Aorta (tissue), 5 donors: ENCODE data around the gene PRKD1. TPM values are rescaled to one million over a fixed set of nuclear protein-coding genes. Genes with fewer than 3 reads are reported as not detected.
"Not testable (repeated sequence)": the region's sequence is repeated elsewhere in the genome, so short reads cannot be mapped to it uniquely, and the experiment has no call there.

Source experiments
- ATAC-seq: fragments of 200-7000 bp; cut with Tn5 transposase; one replicate; pipeline ENCODE4 v1.9.1; 2022; ENCODE audit warnings: moderate library complexity; ENCODE audit not compliant: low FRiP score
- DNase-seq, 2 donors: peaks; one replicate each; pipeline ENCODE4 v3.0.0-alpha.2; 2020
- H3K27ac ChIP-seq, 2 donors: one replicate each; pipeline ENCODE4 v1.5.1; 2013; ENCODE audit warnings: low read length in 2 of 2, mild to moderate bottlenecking in 2 of 2, moderate library complexity in 2 of 2, control low read depth in 1 of 2, inconsistent platforms in 1 of 2, low read depth in 1 of 2
- H3K27me3 ChIP-seq, 2 donors: one replicate each; pipeline ENCODE4 v1.6.1; 2013; ENCODE audit warnings: control low read depth in 1 of 2, low read length in 1 of 2, mild to moderate bottlenecking in 1 of 2, moderate library complexity in 1 of 2; ENCODE audit not compliant: insufficient read depth in 2 of 2, control insufficient read depth in 1 of 2
- H3K36me3 ChIP-seq, 2 donors: one replicate each; pipeline ENCODE4 v1.6.1; 2013; ENCODE audit warnings: control low read depth in 1 of 2, low read length in 1 of 2, mild to moderate bottlenecking in 1 of 2; ENCODE audit not compliant: insufficient read depth in 2 of 2, control insufficient read depth in 1 of 2
- H3K4me1 ChIP-seq, 2 donors: one replicate each; pipeline ENCODE4 v1.6.1; 2013; ENCODE audit warnings: low read length in 2 of 2, control low read depth in 1 of 2, mild to moderate bottlenecking in 1 of 2, moderate library complexity in 1 of 2; ENCODE audit not compliant: insufficient read depth in 2 of 2, control insufficient read depth in 1 of 2
- H3K4me3 ChIP-seq, 2 donors: one replicate each; pipeline ENCODE4 v1.5.1; 2013; ENCODE audit warnings: low read length in 2 of 2, control low read depth in 1 of 2, mild to moderate bottlenecking in 1 of 2
- H3K9me3 ChIP-seq: one replicate; pipeline ENCODE4 v1.6.1; 2013; ENCODE audit warnings: mild to moderate bottlenecking, low read length; ENCODE audit not compliant: control insufficient read depth
- WGBS, 2 donors: extraction: QIAGEN DNeasy Blood & Tissue Kit; methylation state at CpG; one replicate each; pipeline ENCODE4 v1.1.7; 2013; 5-methylcytosine and 5-hydroxymethylcytosine counted together
- intact Hi-C, 2 donors: fragments of 100-400 bp; cut with DNase I; formaldehyde crosslinking; loops; one replicate each; pipeline versions ENCODE4 v1.14.2 to v1.15.0; 2022
- polyA plus RNA-seq, 2 donors: library from polyadenylated mRNA; stranded (reverse); fragments of 200-250 nt; gene quantifications; one replicate each; pipeline ENCODE4 v1.2.3, GENCODE V29; 2013
- total RNA-seq, 2 donors: library from RNA; stranded (reverse); fragmentation: NEBNext Ultra II Directional; extraction: Animal tissue kit (Norgen Biotek cat#: 25700); gene quantifications; one replicate each; pipeline ENCODE4 v1.2.1, GENCODE V29; 2021
- donor health status: healthy with polysubstance abuse.
- donor health status: Bipolar disorder and iron deficiency.
- donor health status: DM: no; HTN: no; CAD: no.
- donor health status: DM: no; HTN: no; CAD: no.
- donor health status: DM: yes; HTN: yes; CAD: no.

PRKD1 gene
- total and polyA plus RNA-seq, 4 donors = 6.9 to 27.9 (median 21.7) TPM

- no peaks in the 10 kb centered on the region for H3K36me3 ChIP-seq
- peak; percentile 58 for ATAC-seq
- no peak overlapping the region for H3K27ac ChIP-seq
- H3K9me3 ChIP-seq = no peaks in the 10 kb centered on the region
- H3K27me3 ChIP-seq = no peaks in the 10 kb centered on the region
- 3 to 4% methylated on average over 5 of the region's 5 CpGs for WGBS, 2 donors
- H3K4me3 ChIP-seq = no peak overlapping the region
- H3K4me1 ChIP-seq = peaks cover 2 to 5% of the 10 kb centered on the region in 2 donors
- DNase-seq = no peak
- intact Hi-C loops = loop anchor here in 1 of 2 donors (5.0 to 10.0 kb wide), 2 partner anchors 183 to 480 kb away; partner anchors contain the start of gene PRKD1
Measured at GRCh38 chr14:29741909-29742401, 185.7 kb downstream of the PRKD1 start.

GRCh38 chr14:29740491-29740890, 187.2 kb downstream of the PRKD1 start:
- intact Hi-C loops = loop anchor here in 1 of 2 donors (5.0 to 10.0 kb wide), 2 partner anchors 184 to 482 kb away; partner anchors contain the start of gene PRKD1
- no peaks in the 10 kb centered on the region for H3K36me3 ChIP-seq
- no peak for DNase-seq
- no peak for ATAC-seq
- peak overlapping the region in 1 of 2 donors; percentile 28 for H3K27ac ChIP-seq
- H3K4me1 ChIP-seq = peaks cover 2 to 5% of the 10 kb centered on the region in 2 donors
- no peaks in the 10 kb centered on the region for H3K27me3 ChIP-seq
- H3K9me3 ChIP-seq = no peaks in the 10 kb centered on the region
- H3K4me3 ChIP-seq = no peak overlapping the region

- ATAC-seq (no peak), DNase-seq (no peak)
- H3K27me3 ChIP-seq = no peaks in the 10 kb centered on the region
- peaks cover 2 to 5% of the 10 kb centered on the region in 2 donors for H3K4me1 ChIP-seq
- no peak overlapping the region for H3K4me3 ChIP-seq
- 96% methylated on average over 1 of the region's 1 CpG for WGBS, 2 donors
- no peak overlapping the region for H3K27ac ChIP-seq
- H3K36me3 ChIP-seq = no peaks in the 10 kb centered on the region
- intact Hi-C loops = no loop called here
- H3K9me3 ChIP-seq = no peaks in the 10 kb centered on the region
Measured at GRCh38 chr14:29738950-29739349, 188.7 kb downstream of the PRKD1 start.

GRCh38 chr14:29738056-29738455, 189.6 kb downstream of the PRKD1 start:
- WGBS, 2 donors = 34 to 39% methylated on average over 1 of the region's 1 CpG
- no peaks in the 10 kb centered on the region for H3K9me3 ChIP-seq
- H3K4me3 ChIP-seq = no peak overlapping the region
- intact Hi-C loops = no loop called here
- H3K36me3 ChIP-seq = no peaks in the 10 kb centered on the region
- peaks cover 0 to 2% of the 10 kb centered on the region in 2 donors for H3K4me1 ChIP-seq
- no peak for DNase-seq
- ATAC-seq = no peak
- H3K27me3 ChIP-seq = no peaks in the 10 kb centered on the region
- H3K27ac ChIP-seq = no peak overlapping the region

- no peaks in the 10 kb centered on the region for H3K9me3 ChIP-seq
- H3K4me1 ChIP-seq = no peaks in the 10 kb centered on the region
- no peaks in the 10 kb centered on the region for H3K36me3 ChIP-seq
- H3K4me3 ChIP-seq = no peak overlapping the region
- 91 to 92% methylated on average over 4 of the region's 4 CpGs for WGBS, 2 donors
- no peak for ATAC-seq
- H3K27ac ChIP-seq = no peak overlapping the region
- no peaks in the 10 kb centered on the region for H3K27me3 ChIP-seq
- intact Hi-C loops = no loop called here
- no peak for DNase-seq
Measured at GRCh38 chr14:29735459-29735858, 192.2 kb downstream of the PRKD1 start.

- intact Hi-C loops = no loop called here
- ATAC-seq = no peak
- 97 to 100% methylated on average over 1 of the region's 1 CpG for WGBS, 2 donors
Measured at GRCh38 chr14:29734732-29735131, 192.9 kb downstream of the PRKD1 start.

GRCh38 chr14:29726560-29727331, 200.9 kb downstream of the PRKD1 start:
- H3K27me3 ChIP-seq, H3K9me3 ChIP-seq, H3K27ac ChIP-seq, H3K36me3 ChIP-seq, ATAC-seq, H3K4me3 ChIP-seq, H3K4me1 ChIP-seq, DNase-seq: not testable (repeated sequence)
- intact Hi-C loops = loop anchor here in 1 of 2 donors (10.0 kb wide), 1 partner anchor 198 kb away; the partner anchor contains the start of gene PRKD1
- 71 to 78% methylated on average over 4 of the region's 4 CpGs for WGBS, 2 donors

More at GRCh38 chr14:29734732-29735131, 192.9 kb downstream of the PRKD1 start:
- H3K36me3 ChIP-seq = no peaks in the 10 kb centered on the region
- H3K4me1 ChIP-seq = no peaks in the 10 kb centered on the region
- no peaks in the 10 kb centered on the region for H3K9me3 ChIP-seq
- H3K27ac ChIP-seq = no peak overlapping the region
- no peaks in the 10 kb centered on the region for H3K27me3 ChIP-seq
- H3K4me3 ChIP-seq = no peak overlapping the region
- no peak for DNase-seq

- intact Hi-C loops = loop anchor here in 1 of 2 donors (10.0 kb wide), 1 partner anchor 200 kb away; the partner anchor contains the start of gene PRKD1
- Histone ChIP-seq H3K27ac (no peak overlapping the region), H3K36me3 (peaks cover 0 to 2% of the 10 kb centered on the region in 2 donors), H3K9me3 (no peaks in the 10 kb centered on the region), H3K4me3 (no peak overlapping the region), H3K4me1 (peaks cover 3 to 4% of the 10 kb centered on the region in 2 donors), H3K27me3 (no peaks in the 10 kb centered on the region)
- WGBS, 2 donors = 48 to 53% methylated on average over 3 of the region's 3 CpGs
- DNase-seq (no peak), ATAC-seq (peak; percentile 19)
Measured at GRCh38 chr14:29724991-29725390, 202.7 kb downstream of the PRKD1 start.
